Vagina (tissue), 2 donors: ENCODE data around the gene KIDINS220. TPM values are rescaled to one million over a fixed set of nuclear protein-coding genes. Genes with fewer than 3 reads are reported as not detected.

Source experiments
- DNase-seq, 2 donors: peaks; one replicate each; pipeline ENCODE4 v3.0.0-alpha.2; 2017; ENCODE audit errors: extremely low spot score in 2 of 2
- H3K27ac ChIP-seq: fragments of 200-600 bp; sonication (generic); one replicate; pipeline ENCODE4 v1.5.1; 2019
- H3K27me3 ChIP-seq: fragments of 200-600 bp; sonication (generic); one replicate; pipeline ENCODE4 v1.5.1; 2019
- H3K36me3 ChIP-seq, 2 donors: fragments of 200-600 bp; sonication (generic); one replicate each; pipeline ENCODE4 v1.5.1; 2017 to 2019
- H3K4me1 ChIP-seq: fragments of 200-600 bp; sonication (generic); one replicate; pipeline ENCODE4 v1.5.1; 2019
- H3K4me3 ChIP-seq, 2 donors: fragments of 200-600 bp; sonication (generic); 1 replicate in 1 of 2; 2 replicates in 1 of 2; pipeline ENCODE4 v1.5.1; 2016 to 2019
- H3K9me3 ChIP-seq: fragments of 200-600 bp; sonication (generic); one replicate; pipeline ENCODE4 v1.5.1; 2019
- POLR2A ChIP-seq, 2 donors: fragments of 450-650 bp; IDR thresholded peaks; one replicate each; pipeline ENCODE4 v1.6.1; 2017; ENCODE audit warnings: antibody characterized with exemption in 2 of 2, mild to moderate bottlenecking in 2 of 2, moderate library complexity in 2 of 2
- POLR2AphosphoS5 ChIP-seq, 2 donors: sonication (generic); formaldehyde crosslinking; IDR thresholded peaks; one replicate each; pipeline ENCODE4 v1.9.0; 2017; ENCODE audit warnings: antibody characterized with exemption in 2 of 2, mild to moderate bottlenecking in 2 of 2, low read depth in 1 of 2; ENCODE audit not compliant: insufficient read depth in 1 of 2
- intact Hi-C: fragments of 100-400 bp; cut with DNase I; formaldehyde crosslinking; loops from one replicate; pipeline ENCODE4 v1.15.1; 2023
- total RNA-seq: library from RNA; depleted of rRNA; stranded (reverse); fragments of >200 nt; gene quantifications from one replicate; pipeline ENCODE4 v1.2.3, GENCODE V29; 2016
- TF ChIP-seq, protein P1 (sequence below), 3 experiments: fragments of 450-650 bp in 2 of 3; fragments of 200-600 bp in 1 of 3; sonication (generic) in 1 of 3; IDR thresholded peaks; one replicate each; pipeline ENCODE4 v1.5.1; 2017 to 2019; ENCODE audit warnings: antibody characterized with exemption in 3 of 3, mild to moderate bottlenecking in 2 of 3, moderate library complexity in 2 of 3

The KIDINS220 gene
- total RNA-seq, 1 donor from 2014 or later, result 67.8 TPM

DNA sequence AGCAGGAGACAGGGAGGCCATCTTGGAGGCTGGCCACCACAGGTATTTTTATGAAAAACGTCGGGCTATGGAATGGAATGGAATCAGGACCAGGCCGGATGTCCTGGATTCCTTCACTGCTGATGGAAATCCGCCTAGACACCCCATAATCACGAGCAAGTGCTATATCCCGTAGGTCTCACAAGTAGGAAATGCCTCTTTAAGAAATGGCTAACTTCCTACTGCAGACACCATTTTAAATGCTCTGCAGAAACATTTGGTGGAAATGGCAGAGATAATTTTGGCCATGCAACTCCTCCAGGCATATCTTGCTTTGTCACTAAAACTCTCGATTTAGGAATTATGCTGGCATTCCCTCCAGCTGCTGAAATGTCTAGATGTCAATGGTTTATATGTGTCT lies 137.6 kb downstream of the KIDINS220 start:
- intact Hi-C loops, result loop anchor here (5.0 kb wide), 1 partner anchor 1273 kb away; no protein-coding TSS in a partner anchor

DNA sequence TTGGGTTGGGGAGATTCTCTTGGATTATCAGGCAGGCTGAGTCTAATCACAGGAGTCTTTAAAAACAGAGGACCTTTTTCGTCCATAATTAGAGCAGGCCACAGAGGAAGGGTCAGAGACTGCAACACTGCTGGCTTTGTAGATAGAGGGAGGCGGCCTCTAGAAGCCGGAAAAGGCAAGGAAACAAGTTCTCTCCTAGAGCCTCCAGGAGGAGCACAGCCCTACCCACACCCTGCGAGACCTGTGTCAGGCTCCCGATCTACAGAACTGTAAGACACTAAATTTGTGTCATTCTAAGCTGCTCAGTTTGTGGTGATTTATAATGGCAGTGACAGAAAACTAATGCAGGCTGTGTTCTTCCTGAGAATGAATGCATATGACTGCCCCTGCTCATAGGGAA lies 140.2 kb downstream of the KIDINS220 start:
- Histone ChIP-seq H3K4me1 (peaks cover 6% of the 10 kb centered on the region), H3K27ac (no peak overlapping the region), H3K36me3 (no peaks in the 10 kb centered on the region), H3K4me3 (no peak overlapping the region), H3K9me3 (no peaks in the 10 kb centered on the region), H3K27me3 (no peaks in the 10 kb centered on the region)
- no peak for DNase-seq
- TF ChIP-seq POLR2A (IDR thresholded peaks at IDR 0.05), result no peak
- no peak for TF ChIP-seq POLR2AphosphoS5 (IDR thresholded peaks at IDR 0.05; ENCODE audit: insufficient read depth in 1 of 2, low read depth in 1 of 2)
- TF ChIP-seq, protein P1, sequence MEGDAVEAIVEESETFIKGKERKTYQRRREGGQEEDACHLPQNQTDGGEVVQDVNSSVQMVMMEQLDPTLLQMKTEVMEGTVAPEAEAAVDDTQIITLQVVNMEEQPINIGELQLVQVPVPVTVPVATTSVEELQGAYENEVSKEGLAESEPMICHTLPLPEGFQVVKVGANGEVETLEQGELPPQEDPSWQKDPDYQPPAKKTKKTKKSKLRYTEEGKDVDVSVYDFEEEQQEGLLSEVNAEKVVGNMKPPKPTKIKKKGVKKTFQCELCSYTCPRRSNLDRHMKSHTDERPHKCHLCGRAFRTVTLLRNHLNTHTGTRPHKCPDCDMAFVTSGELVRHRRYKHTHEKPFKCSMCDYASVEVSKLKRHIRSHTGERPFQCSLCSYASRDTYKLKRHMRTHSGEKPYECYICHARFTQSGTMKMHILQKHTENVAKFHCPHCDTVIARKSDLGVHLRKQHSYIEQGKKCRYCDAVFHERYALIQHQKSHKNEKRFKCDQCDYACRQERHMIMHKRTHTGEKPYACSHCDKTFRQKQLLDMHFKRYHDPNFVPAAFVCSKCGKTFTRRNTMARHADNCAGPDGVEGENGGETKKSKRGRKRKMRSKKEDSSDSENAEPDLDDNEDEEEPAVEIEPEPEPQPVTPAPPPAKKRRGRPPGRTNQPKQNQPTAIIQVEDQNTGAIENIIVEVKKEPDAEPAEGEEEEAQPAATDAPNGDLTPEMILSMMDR (IDR thresholded peaks at IDR 0.05), result no peak
- intact Hi-C loops, result loop anchor here (5.0 kb wide), 1 partner anchor 1270 kb away; no protein-coding TSS in a partner anchor

More for the DNA sequence above, 137.6 kb downstream of the KIDINS220 start:
- H3K4me1 ChIP-seq, result no peaks in the 10 kb centered on the region
- TF ChIP-seq POLR2A (IDR thresholded peaks at IDR 0.05) (no peak), POLR2AphosphoS5 (IDR thresholded peaks at IDR 0.05; ENCODE audit: insufficient read depth in 1 of 2, low read depth in 1 of 2) (no peak)
- TF ChIP-seq, protein P1 (IDR thresholded peaks at IDR 0.05), result no peak
- no peak overlapping the region for H3K27ac ChIP-seq
- H3K36me3 ChIP-seq, result no peaks in the 10 kb centered on the region
- H3K27me3 ChIP-seq, result no peaks in the 10 kb centered on the region
- no peak overlapping the region for H3K4me3 ChIP-seq
- H3K9me3 ChIP-seq, result no peaks in the 10 kb centered on the region
- DNase-seq, result no peak

DNA sequence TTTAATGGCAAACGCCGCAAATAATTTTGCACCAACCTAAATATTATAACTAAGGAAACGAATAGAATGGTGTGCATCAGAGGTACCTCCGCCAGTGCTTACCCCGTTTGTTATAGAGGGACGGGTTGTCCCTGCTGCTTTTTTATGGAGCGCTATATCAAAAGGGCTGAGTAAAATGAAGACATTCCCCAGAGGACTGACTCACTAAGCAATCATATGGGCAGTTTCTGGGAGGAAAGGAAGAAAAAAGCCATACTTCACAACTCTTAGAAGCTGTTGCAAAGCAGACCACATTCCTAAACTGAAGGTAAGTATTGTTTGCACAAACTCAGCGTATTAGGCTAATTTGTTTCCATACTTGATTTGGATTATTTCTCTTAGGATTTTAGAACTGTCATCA lies 142.7 kb downstream of the KIDINS220 start:
- no peaks in the 10 kb centered on the region for H3K9me3 ChIP-seq
- TF ChIP-seq POLR2A (IDR thresholded peaks at IDR 0.05) (no peak), POLR2AphosphoS5 (IDR thresholded peaks at IDR 0.05; ENCODE audit: insufficient read depth in 1 of 2, low read depth in 1 of 2) (no peak)
- TF ChIP-seq, protein P1 (IDR thresholded peaks at IDR 0.05), result no peak
- no peak for DNase-seq
- H3K4me3 ChIP-seq, result no peak overlapping the region
- H3K36me3 ChIP-seq, result no peaks in the 10 kb centered on the region
- H3K4me1 ChIP-seq, result peaks cover 6% of the 10 kb centered on the region
- no peaks in the 10 kb centered on the region for H3K27me3 ChIP-seq
- H3K27ac ChIP-seq, result no peak overlapping the region
- intact Hi-C loops, result loop anchor here (5.0 kb wide), 1 partner anchor 1267 kb away; no protein-coding TSS in a partner anchor

DNA sequence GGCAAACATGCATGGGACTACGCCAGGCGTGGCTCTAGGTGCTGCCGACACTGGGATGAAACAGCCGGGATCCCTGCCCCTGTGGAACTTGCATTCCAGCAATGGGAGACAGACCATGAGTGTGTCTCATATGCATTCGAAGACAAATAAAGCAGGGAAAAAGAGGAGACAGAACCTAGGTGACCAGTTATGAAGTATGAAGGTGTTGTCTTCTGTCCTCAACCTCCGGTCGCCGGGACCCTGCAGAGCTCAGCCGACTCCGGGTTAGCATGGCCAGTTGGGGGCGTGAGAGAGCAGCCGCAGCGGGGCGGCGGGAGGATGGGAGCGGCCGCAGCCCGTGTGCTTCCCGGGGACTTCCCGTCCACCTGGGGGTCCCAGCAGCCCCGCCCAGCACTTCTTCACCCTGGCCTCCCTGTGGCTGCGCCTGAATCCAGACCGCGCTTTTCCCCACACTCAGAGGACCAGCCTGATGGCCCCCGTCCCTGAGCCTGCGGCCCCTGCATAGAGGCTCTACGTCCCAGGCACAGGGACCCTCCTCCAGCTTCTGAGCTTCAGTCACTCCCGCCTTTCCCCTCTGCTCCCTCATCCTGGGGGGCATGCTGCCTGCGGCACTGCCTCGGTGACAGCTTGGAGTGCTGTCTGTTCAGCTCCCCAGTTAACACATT lies 144.1 kb downstream of the KIDINS220 start:
- Histone ChIP-seq H3K36me3 (no peaks in the 10 kb centered on the region), H3K27me3 (no peaks in the 10 kb centered on the region), H3K4me1 (peaks cover 6% of the 10 kb centered on the region), H3K4me3 (peak overlapping the region in 1 of 2 donors; percentile 16), H3K27ac (no peak overlapping the region), H3K9me3 (no peaks in the 10 kb centered on the region)
- DNase-seq, result no peak
- intact Hi-C loops, result no loop called here
- TF ChIP-seq, protein P1 (IDR thresholded peaks at IDR 0.05), result no peak

DNA sequence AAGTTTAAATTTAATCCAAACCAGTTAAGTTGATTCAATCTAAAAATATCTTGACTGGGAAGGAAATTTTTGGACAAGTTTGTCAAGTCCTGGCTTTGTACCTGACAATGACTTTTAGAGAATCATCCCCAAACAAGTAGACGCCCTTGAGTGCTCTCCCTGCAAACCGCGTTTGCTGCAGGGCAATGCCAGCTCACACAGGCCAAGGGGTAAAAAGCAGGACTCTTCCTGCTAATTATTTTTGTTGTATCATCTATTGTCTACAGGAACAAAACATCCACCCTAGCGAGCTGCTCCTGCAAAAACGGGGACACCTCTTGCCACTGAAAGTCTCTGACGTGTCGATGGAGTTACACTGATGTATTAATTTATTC lies 144.6 kb downstream of the KIDINS220 start:
- H3K27ac ChIP-seq, result no peak overlapping the region
- intact Hi-C loops, result no loop called here
- H3K4me3 ChIP-seq, result no peak overlapping the region

More for the DNA sequence above, 144.6 kb downstream of the KIDINS220 start:
- H3K4me1 ChIP-seq, result peaks cover 6% of the 10 kb centered on the region
- no peaks in the 10 kb centered on the region for H3K9me3 ChIP-seq
- DNase-seq, result no peak
- H3K27me3 ChIP-seq, result no peaks in the 10 kb centered on the region
- no peak for TF ChIP-seq POLR2AphosphoS5 (IDR thresholded peaks at IDR 0.05; ENCODE audit: insufficient read depth in 1 of 2, low read depth in 1 of 2)
- no peak for TF ChIP-seq POLR2A (IDR thresholded peaks at IDR 0.05)
- TF ChIP-seq, protein P1 (IDR thresholded peaks at IDR 0.05), result no peak
- H3K36me3 ChIP-seq, result no peaks in the 10 kb centered on the region
